Pancreas (tissue), 10 donors: Measurements from ENCODE around the gene SH3D19. TPM values are rescaled to one million over a fixed set of nuclear protein-coding genes. Genes with fewer than 3 reads are reported as not detected.

Source experiments
- ATAC-seq, 4 donors: fragments of 200-7000 bp; cut with Tn5 transposase; one replicate each; pipeline versions ENCODE4 v1.8.0 to v1.9.1; 2020; ENCODE audit warnings: mild to moderate bottlenecking in 4 of 4, moderate library complexity in 4 of 4
- DNase-seq, 6 donors: peaks; one replicate each; pipeline ENCODE4 v3.0.0-alpha.2; 2020
- FAIRE-seq: peaks from 2 replicates; lab custom pipeline; 2012; peaks lifted over from hg19 to GRCh38; lab: Jason Lieb, UNC
- H3K27ac ChIP-seq, 4 donors: fragments of 200-600 bp; sonication (generic); 1 replicate in 3 of 4; 2 replicates in 1 of 4; pipeline versions ENCODE4 v1.5.0 to v1.8.0; 2020
- H3K27me3 ChIP-seq, 4 donors: fragments of 200-600 bp; one replicate each; pipeline ENCODE4 v1.8.0; 2021
- H3K36me3 ChIP-seq, 3 donors: fragments of 200-600 bp; sonication (generic) in 1 of 3; one replicate each; pipeline versions ENCODE4 v1.5.0 to v1.8.0; 2020 to 2021
- H3K4me1 ChIP-seq, 3 donors: fragments of 200-600 bp; one replicate each; pipeline ENCODE4 v1.8.0; 2021
- H3K4me3 ChIP-seq, 4 donors: fragments of 200-600 bp; sonication (generic) in 2 of 4; one replicate each; pipeline versions ENCODE4 v1.5.0 to v1.8.0; 2020 to 2021
- H3K9me3 ChIP-seq, 4 donors: fragments of 200-600 bp; one replicate each; pipeline ENCODE4 v1.8.0; 2021
- CTCF ChIP-seq, 4 donors: fragments of 200-600 bp; sonication (generic) in 3 of 4; IDR thresholded peaks; one replicate each; pipeline versions ENCODE4 v1.5.0 to v1.8.0; 2021; ENCODE audit warnings: antibody characterized with exemption in 4 of 4
- WGBS, 2 donors: extraction: QIAGEN DNeasy Blood & Tissue Kit; methylation state at CpG; one replicate each; pipeline ENCODE4 v1.1.7; 2013; 5-methylcytosine and 5-hydroxymethylcytosine counted together
- intact Hi-C, 3 donors: fragments of 100-400 bp; cut with DNase I; formaldehyde crosslinking; loops; one replicate each; pipeline versions ENCODE4 v1.11.1 to v1.14.2; 2022
- polyA plus RNA-seq, 2 donors: library from polyadenylated mRNA; stranded (reverse); fragments of 200-250 nt; gene quantifications; one replicate each; pipeline ENCODE4 v1.2.3, GENCODE V29; 2013
- total RNA-seq, 6 donors: library from RNA; stranded (reverse); fragmentation: NEBNext Ultra II Directional in 4 of 6; extraction: Animal tissue kit (Norgen Biotek cat#: 25700) in 4 of 6; gene quantifications; one replicate each; pipeline versions ENCODE4 v1.2.1 to v1.2.4, GENCODE V29; 2021 to 2023
- donor health status: healthy with polysubstance abuse.
- donor health status: DM: no; HTN: no; CAD: no; lungs with moderate emphysema.
- donor health status: DM: no; HTN: no; CAD: no.
- donor health status: control.
- donor health status: control.
- donor health status: Bipolar disorder and iron deficiency.
- donor health status: DM: yes; HTN: yes; CAD: no.
- donor health status: DM: no; HTN: no; CAD: no.
- donor health status: DM: no; HTN: no; CAD: no.
- donor health status: DM: yes; HTN: yes; CAD: no.

Gene SH3D19
- total and polyA plus RNA-seq, 8 donors: 11.9 to 34.5 (median 12.9) TPM

- ATAC-seq (no peak), FAIRE-seq (no peak), DNase-seq (no peak)
- intact Hi-C loops: no loop called here
- Histone ChIP-seq H3K4me3 (no peak overlapping the region), H3K27ac (no peak overlapping the region), H3K27me3 (no peaks in the 10 kb centered on the region), H3K4me1 (peaks cover 0 to 7% (median 0%) of the 10 kb centered on the region in 3 donors), H3K36me3 (no peaks in the 10 kb centered on the region), H3K9me3 (no peaks in the 10 kb centered on the region)
- no peak for TF ChIP-seq CTCF (IDR thresholded peaks at IDR 0.05)
- 61 to 69% methylated on average over 4 of the region's 4 CpGs for WGBS, 2 donors
Observed at GRCh38 chr4:151302432-151302831, 23.0 kb downstream of the SH3D19 start.

DNA sequence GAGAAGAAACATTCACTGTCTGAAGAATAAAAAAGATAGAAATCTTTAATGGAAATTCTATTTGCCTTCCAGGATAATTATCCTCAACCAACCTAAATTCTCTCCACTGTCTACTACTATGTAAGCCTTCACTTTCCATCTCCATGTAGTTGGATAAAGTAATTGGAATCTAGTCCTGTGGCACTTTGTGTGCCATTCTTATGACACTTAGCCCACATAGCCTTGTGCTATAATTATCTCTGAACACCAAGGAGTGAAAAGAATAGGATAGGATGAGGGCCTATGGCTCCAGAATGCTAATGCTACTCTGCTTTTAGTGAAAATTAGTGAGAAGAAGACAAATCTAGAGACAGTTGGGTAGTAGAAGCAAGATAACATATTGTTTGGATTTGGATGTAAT is 28.2 kb downstream of the SH3D19 start:
- peaks cover 0 to 13% (median 7%) of the 10 kb centered on the region in 3 donors for H3K4me1 ChIP-seq
- FAIRE-seq (no peak), ATAC-seq (no peak), DNase-seq (no peak)
- no peaks in the 10 kb centered on the region for H3K9me3 ChIP-seq
- H3K27ac ChIP-seq: no peak overlapping the region
- H3K27me3 ChIP-seq: no peaks in the 10 kb centered on the region
- no peaks in the 10 kb centered on the region for H3K36me3 ChIP-seq
- H3K4me3 ChIP-seq: no peak overlapping the region
- intact Hi-C loops: no loop called here
- TF ChIP-seq CTCF (IDR thresholded peaks at IDR 0.05): no peak

DNA sequence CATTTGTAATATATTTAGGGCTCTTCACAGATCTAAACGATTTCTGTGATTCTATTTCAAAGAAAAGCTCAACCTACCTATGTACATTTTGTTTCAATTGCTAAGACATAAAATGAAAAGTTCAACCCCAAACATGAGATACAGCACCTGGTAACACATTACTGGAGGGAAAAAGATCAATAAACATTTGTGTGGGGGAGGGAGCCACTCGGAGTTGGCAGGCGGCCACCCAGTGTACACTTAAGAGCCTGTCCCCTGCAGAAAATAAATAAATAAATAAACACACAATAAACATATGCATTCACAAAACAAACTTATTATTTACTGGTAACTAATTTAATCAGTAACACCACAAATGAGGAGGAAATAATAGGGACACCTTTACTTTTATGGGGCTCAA is 29.2 kb downstream of the SH3D19 start:
- peaks cover 0 to 13% (median 7%) of the 10 kb centered on the region in 3 donors for H3K4me1 ChIP-seq
- ATAC-seq (peak in 2 of 4 donors; percentile 48 to 72), DNase-seq (peak in 1 of 6 donors; percentile 35), FAIRE-seq (no peak)
- H3K4me3 ChIP-seq: no peak overlapping the region
- TF ChIP-seq CTCF (IDR thresholded peaks at IDR 0.05): no peak
- no peaks in the 10 kb centered on the region for H3K27me3 ChIP-seq
- H3K9me3 ChIP-seq: no peaks in the 10 kb centered on the region
- intact Hi-C loops: no loop called here
- no peaks in the 10 kb centered on the region for H3K36me3 ChIP-seq
- WGBS, 2 donors: 12 to 19% methylated on average over 3 of the region's 3 CpGs
- H3K27ac ChIP-seq: no peak overlapping the region

DNA sequence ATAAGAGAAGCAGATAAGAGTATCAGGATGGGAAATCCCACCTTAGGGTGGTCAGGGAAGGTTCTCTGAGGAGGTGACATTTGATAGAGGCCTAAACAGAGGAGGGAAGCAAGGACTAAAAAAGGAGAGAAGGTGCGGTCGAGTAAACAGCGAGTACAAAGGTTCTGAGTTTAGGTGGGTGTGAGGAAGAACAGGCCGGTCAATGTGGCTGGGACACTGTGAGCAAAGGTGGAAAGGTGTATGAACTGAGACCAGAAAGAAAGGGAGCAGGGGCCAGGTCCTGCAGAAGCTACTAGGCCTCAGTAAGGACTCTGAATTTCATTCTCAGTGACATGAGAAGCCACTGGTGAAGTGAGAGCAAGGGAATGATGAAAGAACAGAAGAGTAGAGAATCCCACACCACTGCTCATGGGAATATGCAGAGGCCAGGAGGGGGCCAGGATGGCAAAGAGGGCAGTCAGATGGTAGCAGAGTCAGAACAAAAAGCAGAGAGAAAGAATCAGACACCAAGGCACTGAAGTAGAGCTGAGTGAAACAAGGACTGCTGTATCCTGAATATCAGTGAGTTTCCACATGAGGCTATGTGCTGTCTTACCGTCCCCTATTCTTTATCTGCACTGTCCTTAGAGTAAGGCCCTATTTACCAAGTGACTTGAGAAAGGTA is 30.4 kb downstream of the SH3D19 start:
- no peak for FAIRE-seq

More for the DNA sequence above, 30.4 kb downstream of the SH3D19 start:
- Histone ChIP-seq H3K4me1 (peaks cover 0 to 13% (median 7%) of the 10 kb centered on the region in 3 donors), H3K27ac (no peak overlapping the region), H3K27me3 (no peaks in the 10 kb centered on the region), H3K36me3 (no peaks in the 10 kb centered on the region), H3K9me3 (no peaks in the 10 kb centered on the region), H3K4me3 (no peak overlapping the region)
- TF ChIP-seq CTCF (IDR thresholded peaks at IDR 0.05): no peak
- 90 to 95% methylated on average over 5 of the region's 5 CpGs for WGBS, 2 donors
- ATAC-seq: no peak
- DNase-seq: no peak
- intact Hi-C loops: no loop called here
